GM20000 (cell line): Measurements from ENCODE around the gene FBXW2.

Experiments
- DNase-seq: peaks from one replicate; pipeline ENCODE4 v3.0.0; 2012; ENCODE audit warnings: low spot score
- TF ChIP-seq, protein P1 (sequence below): IDR thresholded peaks from 2 replicates; pipeline ENCODE4 v1.5.1; 2012; ENCODE audit warnings: mild to moderate bottlenecking, control low read depth; ENCODE audit errors: extremely low read depth, missing control alignments

Gene FBXW2

DNA sequence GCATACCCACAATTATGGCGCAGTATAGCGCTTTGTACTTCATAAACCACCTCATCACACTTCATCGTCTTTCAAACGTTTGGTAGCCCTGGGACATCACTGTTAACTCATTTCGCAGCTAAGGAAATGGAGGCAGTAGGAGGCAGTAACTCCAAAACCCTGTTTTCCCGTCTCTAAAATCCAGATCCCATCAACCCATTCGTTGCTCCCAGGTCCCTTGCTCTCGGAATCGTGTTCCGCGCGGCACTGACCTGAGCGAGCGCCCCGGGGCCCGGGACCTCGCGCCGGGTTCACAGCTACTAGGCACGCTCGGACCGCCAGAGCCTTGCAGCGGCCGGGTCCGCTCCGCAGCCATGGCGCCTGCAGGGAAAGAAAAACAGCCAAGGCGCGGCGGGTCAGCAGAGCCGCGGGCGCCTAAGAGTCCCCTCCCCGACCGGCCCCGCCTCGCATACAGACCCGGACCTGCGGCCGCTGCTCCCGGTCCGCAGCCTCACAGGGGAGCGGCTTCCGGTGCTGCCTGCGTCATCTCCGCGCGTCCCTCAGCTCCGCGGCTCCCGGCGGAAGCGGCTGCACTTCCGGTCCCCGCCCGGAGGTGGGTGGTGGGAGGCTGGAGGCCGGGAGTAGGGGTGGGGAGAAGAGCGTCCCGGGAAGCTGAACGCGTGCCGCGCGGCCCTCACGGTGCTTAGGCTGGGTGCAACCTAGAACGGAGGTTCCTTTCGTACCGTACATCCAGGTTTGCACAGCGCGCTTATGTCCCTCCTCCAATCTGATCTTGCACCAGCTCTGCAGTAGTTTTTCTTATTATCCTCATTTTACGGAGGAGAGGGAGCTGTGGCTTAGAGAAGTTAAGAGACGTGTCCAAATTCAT, at the start of gene FBXW2:
Gene FBXW2, minus strand, starts transcription at position 519 of the 868 bp plus-strand sequence. CDS start 5,158 bp downstream, outside the sequence.
- peak; percentile 93 for DNase-seq
- TF ChIP-seq, protein P1, sequence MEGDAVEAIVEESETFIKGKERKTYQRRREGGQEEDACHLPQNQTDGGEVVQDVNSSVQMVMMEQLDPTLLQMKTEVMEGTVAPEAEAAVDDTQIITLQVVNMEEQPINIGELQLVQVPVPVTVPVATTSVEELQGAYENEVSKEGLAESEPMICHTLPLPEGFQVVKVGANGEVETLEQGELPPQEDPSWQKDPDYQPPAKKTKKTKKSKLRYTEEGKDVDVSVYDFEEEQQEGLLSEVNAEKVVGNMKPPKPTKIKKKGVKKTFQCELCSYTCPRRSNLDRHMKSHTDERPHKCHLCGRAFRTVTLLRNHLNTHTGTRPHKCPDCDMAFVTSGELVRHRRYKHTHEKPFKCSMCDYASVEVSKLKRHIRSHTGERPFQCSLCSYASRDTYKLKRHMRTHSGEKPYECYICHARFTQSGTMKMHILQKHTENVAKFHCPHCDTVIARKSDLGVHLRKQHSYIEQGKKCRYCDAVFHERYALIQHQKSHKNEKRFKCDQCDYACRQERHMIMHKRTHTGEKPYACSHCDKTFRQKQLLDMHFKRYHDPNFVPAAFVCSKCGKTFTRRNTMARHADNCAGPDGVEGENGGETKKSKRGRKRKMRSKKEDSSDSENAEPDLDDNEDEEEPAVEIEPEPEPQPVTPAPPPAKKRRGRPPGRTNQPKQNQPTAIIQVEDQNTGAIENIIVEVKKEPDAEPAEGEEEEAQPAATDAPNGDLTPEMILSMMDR, result no peak

GRCh38 chr9:120841930-120842684, 48.9 kb upstream of the FBXW2 start:
- peak; percentile 24 for DNase-seq
- TF ChIP-seq, protein P1, result no peak

DNA sequence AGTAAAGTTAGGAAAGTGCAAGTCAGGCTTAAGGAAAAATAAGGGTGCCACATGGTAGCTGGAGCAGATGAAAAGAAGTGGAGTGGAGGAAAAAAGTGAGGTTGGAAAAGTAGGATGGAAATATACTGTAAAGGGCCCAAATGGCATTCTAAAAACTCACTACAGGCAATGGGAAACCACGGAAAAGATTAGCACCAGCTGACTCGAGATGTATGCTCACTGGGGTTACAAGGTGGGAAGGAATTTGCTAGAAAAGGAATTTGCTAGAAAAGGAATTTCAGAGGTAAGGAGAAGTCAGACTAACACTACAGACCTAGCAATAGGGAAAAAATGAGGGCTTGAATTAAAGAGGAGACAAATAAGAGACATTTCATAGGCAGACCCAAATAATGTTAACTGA, 45.9 kb upstream of the FBXW2 start:
- TF ChIP-seq, protein P1, result no peak
- no peak for DNase-seq

DNA sequence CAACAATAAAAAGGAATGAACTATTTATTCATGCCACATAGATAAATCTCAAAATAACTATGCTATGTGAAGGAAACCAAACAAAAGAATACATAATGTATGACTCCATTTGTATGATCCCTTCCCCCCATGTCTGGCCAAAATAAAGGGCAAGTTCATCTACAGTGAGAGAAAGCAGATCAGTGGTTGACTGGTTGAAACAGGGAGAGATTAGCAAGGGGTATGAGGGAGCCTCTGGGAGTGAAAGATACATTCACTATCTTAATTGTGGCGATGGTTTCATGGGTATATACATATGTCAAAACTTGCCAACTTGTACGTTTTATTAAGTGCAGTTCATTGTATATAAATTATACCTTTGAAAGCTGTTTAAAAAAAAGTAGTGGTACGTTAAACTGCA, 44.7 kb upstream of the FBXW2 start:
- TF ChIP-seq, protein P1, result no peak
- DNase-seq, result no peak

- DNase-seq, result no peak
- TF ChIP-seq, protein P1, result no peak
Measured at GRCh38 chr9:120833325-120833724, 40.1 kb upstream of the FBXW2 start.

DNA sequence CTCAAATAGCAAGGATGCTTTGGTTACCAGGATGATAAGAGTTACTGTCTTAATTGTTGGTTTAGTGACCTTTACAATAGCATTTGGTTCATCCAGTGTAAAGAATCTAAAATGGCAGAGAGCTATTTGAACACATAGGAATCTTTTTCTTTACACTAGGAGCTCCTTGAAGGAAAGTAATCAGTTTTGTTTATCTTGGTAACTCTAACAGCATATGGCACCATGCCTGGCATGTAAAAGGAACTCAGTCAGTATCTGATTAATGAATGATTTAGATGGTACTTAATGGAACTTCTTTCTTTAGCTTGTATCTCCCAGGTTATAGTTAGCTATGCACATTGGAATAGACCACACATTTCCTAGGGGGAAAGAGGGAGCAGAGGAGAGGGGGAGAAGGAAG, 39.6 kb upstream of the FBXW2 start:
- TF ChIP-seq, protein P1, result no peak
- no peak for DNase-seq

DNA sequence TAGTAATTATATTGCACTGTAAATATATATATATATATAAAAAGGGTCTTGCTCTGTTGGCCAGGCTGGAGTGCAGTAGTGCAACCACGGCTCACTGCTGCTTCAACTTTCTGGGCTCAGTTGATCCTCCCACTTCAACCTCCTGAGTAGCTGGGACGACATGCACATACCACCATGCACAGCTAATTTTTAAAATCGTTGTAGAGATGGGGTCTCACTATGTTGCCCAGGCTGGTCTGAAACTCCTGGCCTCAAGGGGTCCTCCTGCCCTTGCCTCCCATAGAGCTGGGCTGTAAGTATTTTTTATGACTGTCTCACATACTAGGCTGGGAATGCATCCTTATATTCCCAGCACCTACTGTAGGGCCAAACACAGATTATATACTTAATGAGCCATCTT, 37.6 kb upstream of the FBXW2 start:
- TF ChIP-seq, protein P1, result no peak
- no peak for DNase-seq
